ENCODE results near the gene COG2. TPM values are rescaled to one million over a fixed set of nuclear protein-coding genes. Genes with fewer than 3 reads are reported as not detected.

The COG2 gene
- total RNA-seq (ENCODE audit: unreplicated experiment): 24.3 TPM
- long read RNA-seq, transcript COG2-202 (18 exons, 2,921 nt): major isoform, 10 of 14 reads
- long read RNA-seq, partial matches to known transcripts: 1 of 14 reads
- long read RNA-seq, other reads (novel, unspliced or antisense): 3 of 14 reads

DNA sequence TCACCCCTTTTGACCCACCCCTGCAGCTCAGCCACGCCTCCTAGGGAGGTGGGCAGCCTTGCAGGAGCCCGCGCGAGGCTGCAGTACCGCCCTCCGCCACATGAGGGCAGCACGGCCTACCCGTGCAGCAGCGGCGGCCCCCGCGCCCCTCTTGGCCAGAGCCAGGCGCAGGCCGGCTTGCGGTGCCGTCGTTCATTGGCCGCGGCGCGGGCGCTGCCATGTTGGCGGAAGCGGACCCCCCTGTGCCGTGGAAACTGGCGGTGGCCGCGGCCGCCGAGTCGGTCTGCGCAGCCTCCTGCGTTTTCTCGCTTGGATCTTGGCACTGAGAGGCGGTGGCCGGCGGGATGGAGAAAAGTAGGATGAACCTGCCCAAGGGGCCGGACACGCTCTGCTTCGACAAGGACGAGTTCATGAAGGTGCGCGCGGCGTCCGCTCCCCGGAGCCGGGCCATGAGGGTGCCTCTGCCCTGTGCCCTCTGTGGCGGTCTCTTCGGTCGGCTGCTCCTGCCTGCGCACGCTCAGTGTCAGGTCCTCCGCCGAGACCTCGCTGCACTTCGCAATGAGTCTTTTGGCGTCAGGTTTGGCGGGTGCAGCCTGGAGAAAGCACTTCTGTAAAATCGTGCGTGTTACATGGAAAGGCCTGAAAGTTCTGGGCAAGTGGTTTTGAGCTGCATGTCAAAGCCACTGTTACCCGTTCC, at the start of gene COG2:
Gene COG2, plus strand, starts transcription at position 219 of the 697 bp plus-strand sequence. Its CDS starts 126 bp downstream, at position 345.
- Mint-ChIP-seq H3K36me3 (ENCODE audit: low read depth, unreplicated experiment) (no peaks in the 10 kb centered on the region), H3K4me3 (ENCODE audit: unreplicated experiment) (peak within 1 kb of the TSS; percentile 97), H3K27me3 (ENCODE audit: unreplicated experiment) (peaks cover 2% of the 10 kb centered on the region), H3K9me3 (ENCODE audit: unreplicated experiment) (no peaks in the 10 kb centered on the region), H3K4me1 (ENCODE audit: unreplicated experiment) (peaks cover 2% of the 10 kb centered on the region), H3K27ac (ENCODE audit: unreplicated experiment) (peak within 1 kb of the TSS; percentile 65)
- TF ChIP-seq, protein P1, sequence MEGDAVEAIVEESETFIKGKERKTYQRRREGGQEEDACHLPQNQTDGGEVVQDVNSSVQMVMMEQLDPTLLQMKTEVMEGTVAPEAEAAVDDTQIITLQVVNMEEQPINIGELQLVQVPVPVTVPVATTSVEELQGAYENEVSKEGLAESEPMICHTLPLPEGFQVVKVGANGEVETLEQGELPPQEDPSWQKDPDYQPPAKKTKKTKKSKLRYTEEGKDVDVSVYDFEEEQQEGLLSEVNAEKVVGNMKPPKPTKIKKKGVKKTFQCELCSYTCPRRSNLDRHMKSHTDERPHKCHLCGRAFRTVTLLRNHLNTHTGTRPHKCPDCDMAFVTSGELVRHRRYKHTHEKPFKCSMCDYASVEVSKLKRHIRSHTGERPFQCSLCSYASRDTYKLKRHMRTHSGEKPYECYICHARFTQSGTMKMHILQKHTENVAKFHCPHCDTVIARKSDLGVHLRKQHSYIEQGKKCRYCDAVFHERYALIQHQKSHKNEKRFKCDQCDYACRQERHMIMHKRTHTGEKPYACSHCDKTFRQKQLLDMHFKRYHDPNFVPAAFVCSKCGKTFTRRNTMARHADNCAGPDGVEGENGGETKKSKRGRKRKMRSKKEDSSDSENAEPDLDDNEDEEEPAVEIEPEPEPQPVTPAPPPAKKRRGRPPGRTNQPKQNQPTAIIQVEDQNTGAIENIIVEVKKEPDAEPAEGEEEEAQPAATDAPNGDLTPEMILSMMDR (IDR thresholded peaks at IDR 0.05; ENCODE audit: unreplicated experiment): peak; percentile 100
- peak; percentile 100 for DNase-seq (ENCODE audit: low spot score)

GRCh38 chr1:230592848-230593414, 49.4 kb upstream of the COG2 start:
- no peak overlapping the region for H3K4me3 Mint-ChIP-seq (ENCODE audit: unreplicated experiment)
- DNase-seq (ENCODE audit: low spot score): no peak
- no peaks in the 10 kb centered on the region for H3K4me1 Mint-ChIP-seq (ENCODE audit: unreplicated experiment)
- no peaks in the 10 kb centered on the region for H3K36me3 Mint-ChIP-seq (ENCODE audit: low read depth, unreplicated experiment)
- H3K9me3 Mint-ChIP-seq (ENCODE audit: unreplicated experiment): no peaks in the 10 kb centered on the region
- peaks cover 1% of the 10 kb centered on the region for H3K27me3 Mint-ChIP-seq (ENCODE audit: unreplicated experiment)
- no peak overlapping the region for H3K27ac Mint-ChIP-seq (ENCODE audit: unreplicated experiment)
- TF ChIP-seq, protein P1 (IDR thresholded peaks at IDR 0.05; ENCODE audit: unreplicated experiment): no peak

- TF ChIP-seq, protein P1 (IDR thresholded peaks at IDR 0.05; ENCODE audit: unreplicated experiment): no peak
- no peaks in the 10 kb centered on the region for H3K36me3 Mint-ChIP-seq (ENCODE audit: low read depth, unreplicated experiment)
- no peaks in the 10 kb centered on the region for H3K27me3 Mint-ChIP-seq (ENCODE audit: unreplicated experiment)
- DNase-seq (ENCODE audit: low spot score): no peak
- no peaks in the 10 kb centered on the region for H3K4me1 Mint-ChIP-seq (ENCODE audit: unreplicated experiment)
- H3K27ac Mint-ChIP-seq (ENCODE audit: unreplicated experiment): no peak overlapping the region
- no peak overlapping the region for H3K4me3 Mint-ChIP-seq (ENCODE audit: unreplicated experiment)
- no peaks in the 10 kb centered on the region for H3K9me3 Mint-ChIP-seq (ENCODE audit: unreplicated experiment)
Measured at GRCh38 chr1:230594214-230594773, 48.0 kb upstream of the COG2 start.

- Mint-ChIP-seq H3K27ac (ENCODE audit: unreplicated experiment) (no peak overlapping the region), H3K4me3 (ENCODE audit: unreplicated experiment) (no peak overlapping the region), H3K27me3 (ENCODE audit: unreplicated experiment) (no peaks in the 10 kb centered on the region), H3K36me3 (ENCODE audit: low read depth, unreplicated experiment) (no peaks in the 10 kb centered on the region), H3K4me1 (ENCODE audit: unreplicated experiment) (no peaks in the 10 kb centered on the region), H3K9me3 (ENCODE audit: unreplicated experiment) (no peaks in the 10 kb centered on the region)
- DNase-seq (ENCODE audit: low spot score): no peak
- TF ChIP-seq, protein P1 (IDR thresholded peaks at IDR 0.05; ENCODE audit: unreplicated experiment): no peak
Measured at GRCh38 chr1:230595181-230595580, 47.1 kb upstream of the COG2 start.

- TF ChIP-seq, protein P1 (IDR thresholded peaks at IDR 0.05; ENCODE audit: unreplicated experiment): no peak
Measured at GRCh38 chr1:230596306-230596705, 46.0 kb upstream of the COG2 start.

More at GRCh38 chr1:230596306-230596705, 46.0 kb upstream of the COG2 start:
- no peak for DNase-seq (ENCODE audit: low spot score)
- no peak overlapping the region for H3K27ac Mint-ChIP-seq (ENCODE audit: unreplicated experiment)
- H3K36me3 Mint-ChIP-seq (ENCODE audit: low read depth, unreplicated experiment): no peaks in the 10 kb centered on the region
- no peaks in the 10 kb centered on the region for H3K27me3 Mint-ChIP-seq (ENCODE audit: unreplicated experiment)
- no peaks in the 10 kb centered on the region for H3K4me1 Mint-ChIP-seq (ENCODE audit: unreplicated experiment)
- H3K4me3 Mint-ChIP-seq (ENCODE audit: unreplicated experiment): no peak overlapping the region
- H3K9me3 Mint-ChIP-seq (ENCODE audit: unreplicated experiment): no peaks in the 10 kb centered on the region

All from endothelial cell (in vitro differentiated cells).